Stimulated activated CD4-positive, alpha-beta T cell treated with anti-CD3 and anti-CD28 coated beads, Interleukin-15, amount 100 ng/mL, for 1 hour (primary cell): ENCODE measurements around the gene ZNF57.
"Not testable (repeated sequence)": the region's sequence is repeated elsewhere in the genome, so short reads cannot be mapped to it uniquely, and the experiment has no call there.

Source experiments
- DNase-seq, 2 donors: peaks; one replicate each; pipeline ENCODE4 v3.0.0-alpha.2; 2020; ENCODE audit warnings: low read depth in 1 of 2, low spot score in 1 of 2

Gene ZNF57

GRCh38 chr19:2900296-2901252 lies at the start of gene ZNF57:
Gene ZNF57 (plus strand): TSS chr19:2900928. CDS start chr19:2901046, 118 bp downstream.
- peak; percentile 92 to 93 for DNase-seq

GRCh38 chr19:2852598-2852997 lies 48.1 kb upstream of the ZNF57 start:
- no peak for DNase-seq

DNA sequence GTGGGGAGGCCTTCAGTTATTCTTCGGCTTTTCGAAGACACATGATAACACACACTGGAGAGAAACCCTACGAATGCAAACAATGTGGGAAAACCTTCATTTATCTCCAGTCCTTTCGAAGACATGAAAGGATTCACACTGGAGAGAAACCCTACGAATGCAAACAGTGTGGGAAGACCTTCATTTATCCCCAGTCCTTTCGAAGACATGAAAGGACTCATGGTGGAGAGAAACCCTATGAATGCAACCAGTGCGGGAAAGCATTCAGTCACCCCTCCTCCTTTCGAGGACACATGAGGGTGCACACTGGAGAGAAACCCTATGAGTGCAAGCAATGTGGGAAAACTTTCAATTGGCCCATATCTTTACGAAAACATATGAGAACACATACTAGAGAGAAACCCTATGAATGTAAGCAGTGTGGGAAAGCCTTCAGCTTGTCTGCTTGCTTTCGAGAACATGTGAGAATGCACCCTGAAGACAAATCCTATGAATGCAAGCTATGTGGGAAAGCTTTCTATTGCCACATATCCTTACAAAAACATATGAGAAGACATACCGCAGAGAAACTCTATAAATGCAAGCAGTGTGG lies 47.6 kb upstream of the ZNF57 start:
- no peak for DNase-seq

GRCh38 chr19:2854849-2855248 lies 45.9 kb upstream of the ZNF57 start:
- DNase-seq = no peak

- no peak for DNase-seq
These were observed 44.2 kb upstream of the ZNF57 start for GRCh38 chr19:2856457-2857050.

DNA sequence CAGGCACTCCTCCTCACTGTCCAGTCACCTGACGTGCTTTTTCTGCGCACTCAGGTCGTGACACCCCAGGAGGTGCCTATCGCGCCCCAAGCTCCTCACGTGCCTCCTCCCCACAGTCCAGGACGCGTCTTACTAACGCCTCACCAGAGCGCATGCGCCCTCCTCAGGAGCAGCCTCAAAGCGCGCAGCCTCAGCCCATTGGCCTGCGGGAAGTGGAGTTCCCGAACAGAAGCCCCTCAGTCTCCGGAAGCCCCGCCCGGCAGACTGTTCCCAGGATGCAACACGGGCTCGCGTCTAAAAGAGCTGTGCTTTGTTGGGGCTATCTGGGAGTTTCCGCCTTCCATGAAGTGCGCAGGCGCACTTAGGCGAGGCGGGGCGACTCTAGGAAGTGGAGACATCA lies 41.9 kb upstream of the ZNF57 start:
- DNase-seq = no peak

- no peak for DNase-seq
These were observed 36.9 kb upstream of the ZNF57 start for GRCh38 chr19:2863816-2864215.

DNA sequence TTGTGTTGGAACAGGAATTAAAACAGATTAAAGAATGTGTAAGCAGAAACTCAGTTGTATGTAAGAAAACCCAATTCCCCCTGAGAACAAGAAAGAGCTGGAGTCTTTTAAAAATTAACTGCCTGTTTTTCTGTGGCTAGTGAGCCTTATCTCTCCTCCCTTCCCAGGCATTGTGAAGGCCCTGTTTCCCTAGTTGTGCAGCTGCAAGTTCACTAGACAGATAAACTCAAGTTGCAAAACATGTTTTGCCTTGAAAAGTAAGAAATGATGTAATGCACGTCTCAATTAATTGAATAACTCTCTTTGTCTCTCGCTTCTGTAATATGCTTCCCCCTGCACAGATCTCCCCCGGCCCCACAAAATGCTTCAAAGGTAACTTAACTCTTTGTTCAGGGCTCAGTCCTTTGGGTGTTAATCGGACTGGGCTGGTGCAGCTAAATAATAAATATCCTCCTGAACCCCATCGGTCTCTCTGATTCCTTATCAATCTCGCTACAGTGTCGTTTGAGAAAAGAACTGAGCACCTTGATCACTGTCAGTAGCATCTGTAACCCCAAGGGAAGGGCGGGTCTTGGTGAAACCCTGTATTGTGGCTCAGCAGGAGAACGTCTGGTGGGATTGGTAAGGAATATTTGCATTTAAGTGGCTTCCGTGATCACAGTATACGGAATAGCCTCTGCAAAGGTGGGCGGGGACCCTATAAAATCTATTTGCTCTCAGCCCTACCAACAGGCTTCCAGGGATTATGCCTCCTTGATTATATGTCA lies 35.2 kb upstream of the ZNF57 start:
- DNase-seq = no peak

DNA sequence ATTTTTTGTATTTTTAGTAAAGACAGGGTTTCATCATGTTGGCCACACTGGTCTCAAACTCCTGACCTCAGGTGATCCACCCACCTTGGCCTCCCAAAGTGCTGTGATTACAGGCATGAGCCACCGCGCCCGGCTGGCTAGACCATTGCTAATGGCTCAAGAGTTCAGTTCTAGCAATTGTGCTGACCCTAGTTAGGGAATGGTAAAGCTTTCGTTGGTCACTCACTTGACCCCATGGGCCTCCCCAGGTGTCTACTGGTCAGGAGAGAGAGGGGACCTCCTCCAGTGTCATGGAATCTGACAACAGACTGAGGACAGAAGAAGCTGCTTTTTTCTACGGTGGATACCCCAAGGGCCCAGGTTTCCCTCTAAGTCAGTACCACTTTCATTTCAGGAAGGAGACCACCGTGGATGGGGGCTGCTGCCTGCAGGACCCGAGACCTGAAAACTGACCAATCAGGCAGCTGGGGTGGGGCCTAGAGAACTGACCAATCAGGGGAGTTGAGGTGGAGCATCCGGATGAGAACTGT lies 34.2 kb upstream of the ZNF57 start:
- DNase-seq = no peak

DNA sequence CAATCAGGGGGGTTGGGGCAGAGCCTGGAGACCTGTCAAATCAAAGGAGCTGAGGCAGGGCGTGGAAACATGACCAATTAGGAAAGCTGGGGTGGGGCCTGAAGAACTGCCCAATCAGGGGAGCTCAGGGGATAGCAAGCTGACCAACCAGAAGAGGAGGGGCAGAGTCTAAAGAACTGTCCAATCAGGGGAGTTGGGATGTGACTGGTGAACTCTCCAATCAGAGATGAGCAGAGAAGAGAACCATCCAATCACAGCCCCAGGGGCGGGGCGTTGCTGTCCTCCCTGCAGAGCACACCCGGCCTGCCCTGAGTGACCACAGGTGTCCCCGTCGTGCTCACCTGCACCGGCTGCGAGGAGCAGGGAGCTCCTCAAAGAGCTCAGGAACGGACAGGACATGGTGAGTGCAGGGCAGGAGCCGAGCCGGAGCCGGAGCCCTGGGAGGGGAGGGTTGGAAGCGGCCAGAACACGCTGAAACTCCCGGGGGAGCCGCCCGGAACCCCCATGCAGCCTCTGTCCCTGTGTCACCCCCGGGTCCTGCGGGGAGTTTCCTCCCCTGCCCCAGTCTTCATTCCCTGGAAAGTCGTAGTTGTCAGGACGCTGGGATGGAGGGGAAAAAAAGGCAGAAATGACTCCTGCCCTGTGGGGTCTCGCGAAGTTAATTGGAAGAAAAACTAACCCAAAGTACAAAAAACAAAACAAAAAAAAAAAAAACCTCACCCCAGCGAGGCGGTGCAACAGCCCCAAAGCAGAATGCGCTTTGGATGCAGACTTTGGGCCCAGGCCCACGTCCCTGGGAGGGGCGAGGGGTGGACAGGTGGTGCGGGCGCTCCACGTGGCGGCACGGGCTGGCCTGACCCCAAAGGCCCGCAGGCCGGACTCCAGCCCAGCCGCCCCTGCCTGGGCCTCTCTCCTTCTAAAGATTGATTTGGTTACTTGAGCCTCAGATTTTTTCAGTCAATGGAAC lies 33.4 kb upstream of the ZNF57 start, which contains the start of gene ZNF556:
Gene ZNF556, plus strand, starts transcription at position 311 of the 967 bp plus-strand sequence. Its CDS starts 87 bp downstream, at position 398.
- DNase-seq = no peak

DNA sequence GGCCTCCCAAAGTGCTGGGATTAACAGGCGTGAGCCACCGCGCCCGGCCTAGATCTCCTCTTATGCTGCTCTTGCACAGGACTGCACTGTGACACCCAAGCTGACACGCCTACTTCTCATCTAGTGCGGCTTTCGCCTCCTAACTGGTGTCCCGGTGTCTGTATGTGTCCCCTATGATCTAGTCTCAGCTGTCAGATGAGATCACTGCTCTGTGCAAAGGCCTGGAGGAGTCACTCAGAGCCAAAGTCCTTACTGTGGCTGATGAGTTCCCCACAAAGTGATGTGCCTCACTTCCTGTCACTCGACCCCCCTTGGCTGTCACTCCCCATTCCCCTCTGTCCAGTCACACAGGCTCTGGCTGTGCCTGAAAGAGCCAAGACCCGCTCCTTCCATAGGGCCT lies 31.1 kb upstream of the ZNF57 start:
- DNase-seq = no peak

- peak in 1 of 2 donors; percentile 8 for DNase-seq
These were observed 28.6 kb upstream of the ZNF57 start for GRCh38 chr19:2872175-2872574.

DNA sequence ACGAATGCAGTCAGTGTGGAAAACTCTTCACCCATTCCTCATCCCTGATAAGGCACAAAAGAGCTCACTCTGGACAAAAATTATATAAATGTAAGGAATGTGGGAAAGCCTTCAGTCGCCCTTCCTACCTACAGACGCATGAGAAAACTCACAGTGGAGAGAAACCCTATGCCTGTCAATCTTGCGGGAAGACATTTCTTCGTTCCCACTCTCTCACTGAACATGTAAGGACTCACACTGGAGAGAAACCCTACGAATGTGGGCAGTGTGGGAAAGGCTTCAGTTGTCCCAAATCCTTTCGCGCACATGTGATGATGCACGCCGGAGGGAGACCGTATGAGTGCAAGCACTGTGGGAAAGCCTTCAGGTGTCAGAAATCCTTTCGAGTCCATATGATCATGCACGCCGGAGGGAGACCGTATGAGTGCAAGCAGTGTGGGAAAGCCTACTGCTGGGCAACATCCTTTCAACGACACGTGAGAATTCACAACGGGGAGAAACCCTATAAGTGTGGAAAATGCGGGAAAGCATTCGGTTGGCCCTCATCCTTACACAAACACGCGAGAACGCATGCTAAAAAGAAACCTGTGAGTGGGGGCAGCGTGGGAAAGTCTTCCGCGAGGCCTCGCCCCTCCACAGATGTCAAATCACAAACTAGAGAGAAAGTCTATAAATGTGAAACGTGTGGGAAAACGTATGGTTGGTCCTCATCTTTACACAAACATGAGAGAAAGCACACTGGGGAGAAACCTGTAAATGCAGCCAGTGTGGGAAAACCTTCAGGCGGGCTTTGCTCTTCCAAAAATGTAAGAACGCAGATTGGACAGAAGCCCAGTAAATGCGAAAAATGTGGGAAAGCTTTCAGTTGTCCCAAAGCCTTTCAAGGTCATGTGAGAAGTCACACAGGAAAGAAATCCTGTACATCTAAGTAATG lies 23.1 kb upstream of the ZNF57 start:
- no peak for DNase-seq

DNA sequence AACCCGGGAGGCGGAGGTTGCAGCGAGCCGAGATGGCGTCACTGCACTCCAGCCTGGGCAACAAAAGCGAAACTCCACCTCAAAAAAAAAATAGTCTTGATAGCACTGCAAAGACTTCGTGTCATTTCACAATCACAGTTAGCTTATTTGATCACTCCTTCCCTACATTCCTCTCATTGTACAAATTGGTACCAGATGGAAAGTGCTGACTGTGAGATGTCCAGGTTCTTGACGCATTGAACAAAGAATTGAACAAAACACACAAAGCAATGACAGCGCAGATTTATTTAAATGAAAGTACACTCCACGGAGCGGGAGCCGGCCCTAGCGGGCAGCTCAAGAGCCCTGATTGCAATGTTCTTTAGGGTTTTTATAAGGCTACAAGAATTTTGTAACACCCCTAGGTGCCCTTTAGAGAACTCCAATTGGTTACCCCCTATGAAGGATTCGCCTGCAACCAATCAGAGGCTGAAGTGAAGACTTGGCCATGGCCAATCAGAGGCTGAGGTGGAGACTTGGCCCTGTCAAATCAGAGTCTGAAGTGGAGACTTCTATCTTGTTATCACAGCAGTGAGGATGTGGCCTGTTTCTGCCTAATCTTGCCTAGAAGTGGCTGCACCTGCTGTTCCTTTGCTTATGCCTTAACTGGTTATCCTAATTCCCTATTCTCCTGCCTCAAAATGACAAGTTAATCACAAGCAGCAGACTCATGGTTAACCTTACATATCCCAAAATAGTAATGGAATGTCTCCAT lies 16.9 kb upstream of the ZNF57 start:
- no peak for DNase-seq

- DNase-seq = no peak
These were observed 15.0 kb upstream of the ZNF57 start for GRCh38 chr19:2885736-2886135.

DNA sequence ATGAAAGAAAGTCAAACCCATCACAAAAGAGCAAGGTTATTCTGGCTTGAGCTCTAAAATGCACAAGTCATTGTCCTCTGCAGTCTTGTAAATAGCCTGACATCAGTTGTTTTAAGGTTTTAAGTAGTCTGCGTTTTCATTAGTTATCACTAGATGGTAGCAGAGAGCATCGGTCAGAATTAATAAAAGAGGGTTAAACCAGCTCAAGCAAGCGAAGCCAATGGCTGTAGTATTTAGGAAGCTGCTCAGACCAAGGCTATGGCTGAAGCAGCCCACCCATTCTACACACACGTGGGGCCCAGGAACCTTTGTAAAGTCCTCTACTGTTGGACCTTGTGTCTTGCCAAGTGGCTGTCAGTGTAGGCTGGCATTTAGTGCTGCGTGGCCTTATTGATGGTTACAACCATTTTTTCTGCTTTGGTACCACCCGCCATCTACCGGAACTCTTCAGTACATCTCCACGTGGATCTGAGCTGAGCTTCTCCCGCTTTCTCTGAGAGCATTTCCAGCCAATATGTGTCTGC lies 13.3 kb upstream of the ZNF57 start:
- DNase-seq = no peak

- peak in 1 of 2 donors; percentile 44 for DNase-seq
These were observed 11.9 kb upstream of the ZNF57 start for GRCh38 chr19:2888731-2889224.

DNA sequence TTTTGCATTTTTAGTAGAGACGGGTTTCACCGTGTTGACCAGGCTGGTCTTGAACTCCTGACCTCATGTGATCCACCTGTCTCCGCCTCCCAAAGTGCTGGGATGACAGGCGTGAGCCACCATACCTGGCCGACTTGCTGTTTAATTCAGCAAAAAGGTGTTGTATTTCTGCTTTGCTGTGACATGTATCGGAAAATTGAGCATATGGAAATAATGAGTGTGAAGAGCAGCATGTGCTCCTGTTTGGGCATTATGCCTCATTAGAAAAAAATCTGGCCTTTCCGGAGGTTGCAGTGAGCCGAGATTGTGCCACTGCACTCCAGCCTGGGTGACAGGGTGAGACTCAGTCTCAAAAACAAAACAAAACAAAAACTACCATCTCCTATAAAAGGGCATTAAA lies 10.2 kb upstream of the ZNF57 start:
- DNase-seq = not testable (repeated sequence)
